ENCODE results near the gene MYBL2.

DNA sequence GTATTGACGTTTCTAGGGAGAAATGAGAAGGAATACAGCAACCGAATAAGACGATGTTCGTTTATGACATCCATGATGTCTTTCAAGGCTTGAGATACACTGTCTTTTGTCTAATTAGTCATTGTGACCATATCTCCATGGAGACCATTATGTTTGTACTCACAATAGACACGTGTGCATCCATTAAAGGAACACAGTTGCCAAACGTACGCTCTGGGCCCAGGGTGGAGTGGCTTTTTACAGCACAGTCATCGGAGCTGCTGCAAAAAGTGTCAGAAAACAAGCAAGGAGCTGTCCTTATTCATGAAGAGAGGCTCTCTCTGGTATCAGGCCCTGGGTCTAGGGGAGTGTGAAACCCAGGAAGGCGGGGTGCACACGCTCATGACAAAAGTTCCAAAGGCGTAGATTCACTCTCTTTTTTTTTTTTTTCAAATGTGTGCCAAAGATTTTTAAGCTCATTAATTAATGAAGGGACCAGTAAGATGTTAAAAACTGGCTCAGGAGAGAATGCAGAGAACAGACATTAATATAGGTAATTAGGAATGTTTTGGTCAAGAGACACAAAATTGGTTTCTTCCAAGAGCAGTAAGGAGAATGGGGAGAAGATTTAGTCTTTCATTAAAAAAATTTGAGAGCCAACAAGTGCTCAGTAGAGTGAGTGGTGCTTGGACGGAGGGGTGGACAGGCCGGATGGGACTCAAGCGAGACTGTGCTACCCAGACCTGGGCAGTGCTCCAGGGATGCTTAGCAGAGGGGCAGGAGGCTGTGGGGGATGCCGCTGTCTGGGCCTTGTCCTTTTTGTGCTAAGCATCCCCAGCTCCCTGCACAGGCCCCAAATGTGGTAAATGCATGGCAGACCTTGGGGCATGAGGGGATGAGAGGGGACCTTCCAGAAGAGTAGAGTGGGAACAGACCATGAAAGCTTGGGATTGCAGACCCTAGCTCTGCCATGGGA lies 94.7 kb downstream of the MYBL2 start:
- TF ChIP-seq, protein P1, sequence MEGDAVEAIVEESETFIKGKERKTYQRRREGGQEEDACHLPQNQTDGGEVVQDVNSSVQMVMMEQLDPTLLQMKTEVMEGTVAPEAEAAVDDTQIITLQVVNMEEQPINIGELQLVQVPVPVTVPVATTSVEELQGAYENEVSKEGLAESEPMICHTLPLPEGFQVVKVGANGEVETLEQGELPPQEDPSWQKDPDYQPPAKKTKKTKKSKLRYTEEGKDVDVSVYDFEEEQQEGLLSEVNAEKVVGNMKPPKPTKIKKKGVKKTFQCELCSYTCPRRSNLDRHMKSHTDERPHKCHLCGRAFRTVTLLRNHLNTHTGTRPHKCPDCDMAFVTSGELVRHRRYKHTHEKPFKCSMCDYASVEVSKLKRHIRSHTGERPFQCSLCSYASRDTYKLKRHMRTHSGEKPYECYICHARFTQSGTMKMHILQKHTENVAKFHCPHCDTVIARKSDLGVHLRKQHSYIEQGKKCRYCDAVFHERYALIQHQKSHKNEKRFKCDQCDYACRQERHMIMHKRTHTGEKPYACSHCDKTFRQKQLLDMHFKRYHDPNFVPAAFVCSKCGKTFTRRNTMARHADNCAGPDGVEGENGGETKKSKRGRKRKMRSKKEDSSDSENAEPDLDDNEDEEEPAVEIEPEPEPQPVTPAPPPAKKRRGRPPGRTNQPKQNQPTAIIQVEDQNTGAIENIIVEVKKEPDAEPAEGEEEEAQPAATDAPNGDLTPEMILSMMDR (conservative IDR thresholded peaks at IDR 0.05 in 1 of 2, IDR thresholded peaks at IDR 0.05 in 1 of 2; ENCODE audit: extremely low read depth in 1 of 2, insufficient read depth in 1 of 2, low read depth in 1 of 2, low read length in 2 of 2), result no peak
- no peak for TF ChIP-seq EZH2 (IDR thresholded peaks at IDR 0.05; ENCODE audit: borderline replicate concordance, low read length)

Data from mammary epithelial cell (primary cell).